B cell (primary cell): ENCODE data around the gene NACAD. TPM values are rescaled to one million over a fixed set of nuclear protein-coding genes. Genes with fewer than 3 reads are reported as not detected.

Experiments
- ATAC-seq: fragments of 200-7000 bp; cut with Tn5 transposase; one replicate; pipeline ENCODE4 v1.10.0; 2021; ENCODE audit warnings: low read depth, mild to moderate bottlenecking, moderate number of reproducible peaks, moderate library complexity
- CTCF ChIA-PET: fragments of 350-600 bp; sonication (Branson Sonifier 250); formaldehyde crosslinking; loops from one replicate; lab custom pipeline; 2021; ENCODE audit warnings: antibody characterized with exemption, inconsistent platforms; lab: Charles Lee
- POLR2A ChIA-PET: fragments of 350-600 bp; sonication (Branson Sonifier 250); formaldehyde crosslinking; loops from one replicate; lab custom pipeline; 2021; ENCODE audit warnings: antibody characterized with exemption; lab: Charles Lee
- DNase-seq: peaks from one replicate; pipeline ENCODE4 v3.0.0; 2013
- H2AFZ ChIP-seq: 2 replicates; pipeline ENCODE4 v1.6.1; 2012; ENCODE audit warnings: mild to moderate bottlenecking, low read depth, low read length; ENCODE audit not compliant: insufficient read depth, poor library complexity, severe bottlenecking
- H3K27ac ChIP-seq, 2 donors: 1 replicate in 1 of 2; 2 replicates in 1 of 2; pipeline ENCODE4 v1.5.1; 2012 to 2013; ENCODE audit warnings: low read length in 2 of 2, mild to moderate bottlenecking in 2 of 2, moderate library complexity in 1 of 2
- H3K27me3 ChIP-seq, 4 experiments: fragments of 200-600 bp in 1 of 4; sonication (generic) in 1 of 4; replicated peaks in 1 of 4; 1 replicate in 2 of 4; 2 replicates in 2 of 4; pipeline versions ENCODE4 v1.6.1 to v1.7.0; 2013 to 2016; ENCODE audit warnings: low read length in 3 of 4, mild to moderate bottlenecking in 2 of 4, mixed read lengths in 1 of 4, moderate library complexity in 1 of 4; ENCODE audit not compliant: insufficient read depth in 4 of 4, control insufficient read depth in 3 of 4; ENCODE audit errors: control extremely low read depth in 1 of 4
- H3K36me3 ChIP-seq, 2 experiments: replicated peaks in 1 of 2; 1 replicate in 1 of 2; 2 replicates in 1 of 2; pipeline versions ENCODE4 v1.6.1 to v1.7.1; 2013; ENCODE audit warnings: low read length in 1 of 2; ENCODE audit not compliant: insufficient read depth in 2 of 2, control insufficient read depth in 1 of 2; ENCODE audit errors: control extremely low read depth in 1 of 2, extremely low read depth in 1 of 2
- H3K4me1 ChIP-seq, 2 donors: fragments of 200-600 bp in 1 of 2; sonication (generic) in 1 of 2; 1 replicate in 1 of 2; 2 replicates in 1 of 2; pipeline versions ENCODE4 v1.5.1 to v1.6.1; 2013 to 2017; ENCODE audit warnings: low read length in 2 of 2; ENCODE audit not compliant: control insufficient read depth in 2 of 2, insufficient read depth in 2 of 2
- H3K4me2 ChIP-seq: replicated peaks from 2 replicates; pipeline ENCODE3; 2012; ENCODE audit warnings: mild to moderate bottlenecking, low read depth, low read length; ENCODE audit not compliant: poor library complexity, severe bottlenecking
- H3K4me3 ChIP-seq, 5 experiments: fragments of 200-600 bp in 1 of 5; sonication (generic) in 1 of 5; 1 replicate in 3 of 5; 2 replicates in 2 of 5; pipeline versions ENCODE4 v1.5.1 to v1.7.0; 2011 to 2016; ENCODE audit warnings: low read length in 4 of 5, mild to moderate bottlenecking in 4 of 5, low read depth in 2 of 5, control low read depth in 1 of 5, moderate library complexity in 1 of 5; ENCODE audit not compliant: insufficient read depth in 1 of 5; ENCODE audit errors: control extremely low read depth in 1 of 5, extremely low read depth in 1 of 5
- H3K79me2 ChIP-seq: fragments of 200-600 bp; sonication (generic); one replicate; pipeline ENCODE4 v1.6.0; 2016; ENCODE audit warnings: low read length; ENCODE audit not compliant: control insufficient read depth, insufficient read depth
- H3K9ac ChIP-seq: fragments of 200-600 bp; sonication (generic); 2 replicates; pipeline ENCODE4 v1.6.1; 2017; ENCODE audit warnings: mild to moderate bottlenecking, low read length, moderate library complexity
- H3K9me3 ChIP-seq, 3 donors: one replicate each; pipeline versions ENCODE4 v1.6.1 to v1.7.1; 2013; ENCODE audit warnings: low read length in 2 of 3; ENCODE audit not compliant: control insufficient read depth in 2 of 3, insufficient read depth in 1 of 3; ENCODE audit errors: control extremely low read depth in 1 of 3
- H4K20me1 ChIP-seq: 2 replicates; pipeline ENCODE4 v1.6.0; 2012; ENCODE audit warnings: mild to moderate bottlenecking, low read length; ENCODE audit not compliant: insufficient read depth, control insufficient read depth, poor library complexity, severe bottlenecking
- H3K27ac Mint-ChIP-seq: one replicate; pipeline ENCODE4 v1.8.0; 2021; ENCODE audit warnings: mixed read lengths
- H3K27me3 Mint-ChIP-seq: one replicate; pipeline ENCODE4 v1.8.0; 2021; ENCODE audit warnings: mixed read lengths
- H3K4me1 Mint-ChIP-seq: one replicate; pipeline ENCODE4 v1.8.0; 2021; ENCODE audit warnings: mixed read lengths
- H3K4me3 Mint-ChIP-seq: one replicate; pipeline ENCODE4 v1.8.0; 2021; ENCODE audit warnings: mixed read lengths
- H3K9me3 Mint-ChIP-seq: one replicate; pipeline ENCODE4 v1.8.0; 2022; ENCODE audit warnings: mixed read lengths; ENCODE audit not compliant: insufficient read depth
- EZH2 ChIP-seq: IDR thresholded peaks from 2 replicates; pipeline ENCODE4 v1.6.1; 2012; ENCODE audit warnings: borderline replicate concordance, low read depth, mild to moderate bottlenecking, moderate library complexity, low read length; ENCODE audit not compliant: insufficient read depth, poor library complexity, severe bottlenecking
- WGBS: methylation state at CpG from one replicate; pipeline ENCODE4 v1.1.5; 2013; ENCODE audit warnings: missing lambda C conversion rate; ENCODE audit not compliant: insufficient coverage; 5-methylcytosine and 5-hydroxymethylcytosine counted together
- intact Hi-C: fragments of 100-400 bp; cut with micrococcal nuclease; formaldehyde crosslinking; loops from one replicate; pipeline ENCODE4 v1.10.0; 2022
- polyA plus RNA-seq: library from polyadenylated mRNA; depleted of rRNA; stranded (reverse); fragments of >200 nt; gene quantifications from 2 replicates; pipeline ENCODE4 v1.2.3, GENCODE V29; 2012
- total RNA-seq, 2 donors: library from RNA; stranded (reverse); fragments of 120-200 nt in 1 of 2; gene quantifications; 1 replicate in 1 of 2; 2 replicates in 1 of 2; pipeline versions ENCODE4 v1.2.3 to v1.2.4, GENCODE V29; 2013 to 2022
- TF ChIP-seq, protein P1 (sequence below): fragments of 200-600 bp; IDR thresholded peaks from one replicate; pipeline ENCODE4 v1.8.0; 2022; ENCODE audit warnings: antibody characterized with exemption, mild to moderate bottlenecking

NACAD gene
- total and polyA plus RNA-seq, 2 donors (not counting 1 experiment from before 2014, with no cell fraction given), result 0.04 to 0.49 TPM

DNA sequence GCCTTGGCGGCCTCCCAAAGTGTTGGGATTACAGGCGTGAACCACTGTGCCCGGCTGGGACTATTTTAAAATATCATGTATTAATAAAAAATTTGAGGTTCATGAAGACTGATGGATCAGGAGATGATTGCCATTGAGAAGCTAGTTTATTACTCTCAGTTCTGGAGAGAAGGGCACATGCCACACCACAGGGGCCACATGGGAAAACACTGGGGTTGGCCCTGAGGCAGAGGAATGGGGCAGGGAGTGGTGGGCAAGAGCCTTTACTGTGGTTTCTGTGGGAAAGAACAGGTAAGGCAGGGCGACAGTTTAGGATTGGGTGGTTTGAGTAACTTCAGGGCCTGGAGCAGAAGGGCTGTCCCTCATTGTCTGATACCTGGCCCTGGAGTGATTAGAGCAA is 29.5 kb upstream of the NACAD start:
- POLR2A ChIA-PET, result interaction anchor here (0.5 kb wide), 1 partner anchor 477 kb away, joined by 8 read pairs; no protein-coding TSS in a partner anchor
- H3K4me1 Mint-ChIP-seq, result peaks cover 3% of the 10 kb centered on the region
- H3K4me3 Mint-ChIP-seq, result no peak overlapping the region
- Histone ChIP-seq H3K27me3 (peaks cover 0 to 5% (median 0%) of the 10 kb centered on the region in 4 experiments), H3K27ac (no peak overlapping the region), H3K9me3 (no peaks in the 10 kb centered on the region), H2AFZ (no peak overlapping the region), H4K20me1 (no peaks in the 10 kb centered on the region), H3K4me2 (no peak overlapping the region), H3K36me3 (no peaks in the 10 kb centered on the region), H3K4me1 (peaks cover 0 to 14% of the 10 kb centered on the region in 2 donors), H3K9ac (no peak overlapping the region), H3K4me3 (no peak overlapping the region), H3K79me2 (no peaks in the 10 kb centered on the region)
- no peak overlapping the region for H3K27ac Mint-ChIP-seq
- H3K27me3 Mint-ChIP-seq, result peaks cover 4% of the 10 kb centered on the region
- no peak for DNase-seq
- no peak for TF ChIP-seq EZH2
- TF ChIP-seq, protein P1, sequence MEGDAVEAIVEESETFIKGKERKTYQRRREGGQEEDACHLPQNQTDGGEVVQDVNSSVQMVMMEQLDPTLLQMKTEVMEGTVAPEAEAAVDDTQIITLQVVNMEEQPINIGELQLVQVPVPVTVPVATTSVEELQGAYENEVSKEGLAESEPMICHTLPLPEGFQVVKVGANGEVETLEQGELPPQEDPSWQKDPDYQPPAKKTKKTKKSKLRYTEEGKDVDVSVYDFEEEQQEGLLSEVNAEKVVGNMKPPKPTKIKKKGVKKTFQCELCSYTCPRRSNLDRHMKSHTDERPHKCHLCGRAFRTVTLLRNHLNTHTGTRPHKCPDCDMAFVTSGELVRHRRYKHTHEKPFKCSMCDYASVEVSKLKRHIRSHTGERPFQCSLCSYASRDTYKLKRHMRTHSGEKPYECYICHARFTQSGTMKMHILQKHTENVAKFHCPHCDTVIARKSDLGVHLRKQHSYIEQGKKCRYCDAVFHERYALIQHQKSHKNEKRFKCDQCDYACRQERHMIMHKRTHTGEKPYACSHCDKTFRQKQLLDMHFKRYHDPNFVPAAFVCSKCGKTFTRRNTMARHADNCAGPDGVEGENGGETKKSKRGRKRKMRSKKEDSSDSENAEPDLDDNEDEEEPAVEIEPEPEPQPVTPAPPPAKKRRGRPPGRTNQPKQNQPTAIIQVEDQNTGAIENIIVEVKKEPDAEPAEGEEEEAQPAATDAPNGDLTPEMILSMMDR, result no peak
- intact Hi-C loops, result no loop called here
- 33% methylated on average over 1 of the region's 4 CpGs for WGBS
- no peaks in the 10 kb centered on the region for H3K9me3 Mint-ChIP-seq
- CTCF ChIA-PET, result no interaction called here
- ATAC-seq, result no peak

DNA sequence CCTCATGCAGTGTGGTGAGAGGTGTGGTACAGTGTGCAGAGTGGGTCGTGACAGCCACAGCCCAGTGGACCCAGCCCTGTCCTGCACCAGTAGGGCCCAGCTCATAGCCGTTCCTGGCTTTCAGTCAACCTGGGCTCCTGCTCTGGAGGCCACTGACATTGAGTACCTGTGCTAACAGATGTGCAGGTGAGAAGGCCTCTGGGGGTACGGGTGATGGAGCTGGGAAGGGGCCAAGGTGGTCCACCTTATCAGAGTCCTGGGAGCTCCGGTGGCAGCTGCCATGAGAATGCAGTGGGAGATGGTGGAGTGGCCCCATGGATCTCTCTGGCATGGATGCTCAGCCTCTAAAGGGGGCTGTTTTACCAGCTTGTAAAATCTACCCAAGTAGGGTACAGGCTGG is 28.8 kb upstream of the NACAD start:
- no peak overlapping the region for H3K4me2 ChIP-seq
- no peak overlapping the region for H3K9ac ChIP-seq
- no peaks in the 10 kb centered on the region for H3K36me3 ChIP-seq
- TF ChIP-seq, protein P1, result no peak
- no peak for TF ChIP-seq EZH2
- H3K79me2 ChIP-seq, result no peaks in the 10 kb centered on the region
- no peak overlapping the region for H3K4me3 ChIP-seq
- H3K27ac Mint-ChIP-seq, result no peak overlapping the region
- no peak overlapping the region for H3K4me3 Mint-ChIP-seq
- H3K27me3 Mint-ChIP-seq, result peaks cover 4% of the 10 kb centered on the region
- H4K20me1 ChIP-seq, result no peaks in the 10 kb centered on the region
- no peaks in the 10 kb centered on the region for H3K9me3 Mint-ChIP-seq
- H2AFZ ChIP-seq, result no peak overlapping the region
- ATAC-seq (no peak), DNase-seq (no peak)
- ChIA-PET CTCF (no interaction called here), POLR2A (interaction anchor here (0.5 kb wide), 1 partner anchor 476 kb away, joined by 8 read pairs; no protein-coding TSS in a partner anchor)
- H3K4me1 ChIP-seq, result peaks cover 0 to 10% of the 10 kb centered on the region in 2 donors
- H3K27me3 ChIP-seq, result peaks cover 0 to 5% (median 0%) of the 10 kb centered on the region in 4 experiments
- WGBS, result 68% methylated on average over 4 of the region's 4 CpGs
- H3K9me3 ChIP-seq, result no peaks in the 10 kb centered on the region
- intact Hi-C loops, result no loop called here
- peaks cover 5% of the 10 kb centered on the region for H3K4me1 Mint-ChIP-seq
- no peak overlapping the region for H3K27ac ChIP-seq
